ENCODE results near the gene CD200R1L. TPM values are rescaled to one million over a fixed set of nuclear protein-coding genes. Genes with fewer than 3 reads are reported as not detected.

CD200R1L gene
- total and polyA plus RNA-seq, 3 donors from 2014 or later: 0.71 to 7.9 TPM; not detected in 1

DNA sequence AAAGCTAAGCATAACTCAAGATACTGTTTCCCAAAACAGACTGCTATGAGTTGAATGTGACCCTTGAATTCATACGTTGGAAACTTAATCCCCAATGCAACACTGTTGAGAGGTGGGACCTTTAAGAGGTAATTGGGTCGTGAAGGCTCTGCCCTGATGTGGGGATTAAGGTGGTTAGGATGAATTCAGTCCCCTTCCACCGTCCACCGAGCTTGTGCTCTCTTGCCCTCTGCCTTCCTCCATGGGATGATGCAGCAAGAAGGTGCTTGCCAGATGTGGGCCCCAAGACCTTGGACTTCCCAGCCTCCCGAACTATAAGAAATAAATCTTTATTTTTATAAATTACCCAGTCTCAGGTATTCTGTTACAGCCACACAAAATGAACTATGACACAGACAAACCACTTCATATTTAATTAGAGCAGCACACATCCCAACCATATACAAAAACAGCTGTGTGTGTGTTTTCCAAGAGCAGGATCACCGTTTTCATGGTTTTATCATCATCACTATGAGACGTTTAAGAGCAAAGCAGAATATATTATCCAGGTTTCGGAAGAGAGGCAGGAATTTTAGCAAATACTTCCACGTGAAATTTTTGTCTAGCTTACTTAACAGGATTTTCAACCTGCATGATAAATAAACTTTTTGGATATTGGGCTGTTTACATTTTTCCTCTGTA lies 61.2 kb downstream of the CD200R1L start:
- no peak overlapping the region for H3K4me3 ChIP-seq
- DNase-seq: no peak
- H3K27me3 ChIP-seq: no peaks in the 10 kb centered on the region
- H3K4me1 ChIP-seq: no peaks in the 10 kb centered on the region
- TF ChIP-seq, protein P1, sequence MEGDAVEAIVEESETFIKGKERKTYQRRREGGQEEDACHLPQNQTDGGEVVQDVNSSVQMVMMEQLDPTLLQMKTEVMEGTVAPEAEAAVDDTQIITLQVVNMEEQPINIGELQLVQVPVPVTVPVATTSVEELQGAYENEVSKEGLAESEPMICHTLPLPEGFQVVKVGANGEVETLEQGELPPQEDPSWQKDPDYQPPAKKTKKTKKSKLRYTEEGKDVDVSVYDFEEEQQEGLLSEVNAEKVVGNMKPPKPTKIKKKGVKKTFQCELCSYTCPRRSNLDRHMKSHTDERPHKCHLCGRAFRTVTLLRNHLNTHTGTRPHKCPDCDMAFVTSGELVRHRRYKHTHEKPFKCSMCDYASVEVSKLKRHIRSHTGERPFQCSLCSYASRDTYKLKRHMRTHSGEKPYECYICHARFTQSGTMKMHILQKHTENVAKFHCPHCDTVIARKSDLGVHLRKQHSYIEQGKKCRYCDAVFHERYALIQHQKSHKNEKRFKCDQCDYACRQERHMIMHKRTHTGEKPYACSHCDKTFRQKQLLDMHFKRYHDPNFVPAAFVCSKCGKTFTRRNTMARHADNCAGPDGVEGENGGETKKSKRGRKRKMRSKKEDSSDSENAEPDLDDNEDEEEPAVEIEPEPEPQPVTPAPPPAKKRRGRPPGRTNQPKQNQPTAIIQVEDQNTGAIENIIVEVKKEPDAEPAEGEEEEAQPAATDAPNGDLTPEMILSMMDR (IDR thresholded peaks at IDR 0.05): no peak
- no peak for TF ChIP-seq POLR2A (IDR thresholded peaks at IDR 0.05)
- 56 to 72% methylated on average over 9 of the region's 9 CpGs for WGBS, 2 donors
- H3K9me3 ChIP-seq: no peaks in the 10 kb centered on the region
- intact Hi-C loops (cut with DNase I; ENCODE audit: low total_unique reads): no loop called here
- no peaks in the 10 kb centered on the region for H3K36me3 ChIP-seq (ENCODE audit: low read depth, missing control alignments)
- no peak overlapping the region for H3K27ac ChIP-seq

DNA sequence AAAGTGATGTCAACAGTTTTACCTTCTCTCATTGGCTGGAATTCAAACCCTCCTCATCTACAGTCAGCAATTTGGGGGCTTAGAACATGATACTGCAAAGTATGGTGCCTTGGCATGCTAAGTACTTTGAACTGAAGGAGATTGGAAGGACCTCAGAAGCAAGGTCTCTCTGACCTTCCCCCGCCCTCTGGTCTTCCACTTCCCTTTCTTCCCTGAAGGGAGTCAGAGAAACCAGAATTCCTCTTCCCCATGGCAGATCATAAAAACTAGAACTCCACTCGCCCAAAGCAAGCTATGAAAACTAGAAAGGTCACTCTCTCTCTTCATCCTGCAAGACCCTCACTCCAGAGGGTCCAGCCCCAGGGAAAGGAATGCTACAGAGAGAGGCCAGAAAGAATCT lies 64.2 kb downstream of the CD200R1L start:
- Histone ChIP-seq H3K27ac (no peak overlapping the region), H3K27me3 (no peaks in the 10 kb centered on the region), H3K4me3 (no peak overlapping the region), H3K36me3 (ENCODE audit: low read depth, missing control alignments) (no peaks in the 10 kb centered on the region), H3K9me3 (no peaks in the 10 kb centered on the region), H3K4me1 (no peaks in the 10 kb centered on the region)
- TF ChIP-seq POLR2A (IDR thresholded peaks at IDR 0.05): no peak
- TF ChIP-seq, protein P1 (IDR thresholded peaks at IDR 0.05): no peak
- WGBS, 2 donors: 55 to 63% methylated on average over 2 of the region's 2 CpGs
- no peak for DNase-seq
- intact Hi-C loops (cut with DNase I; ENCODE audit: low total_unique reads): no loop called here

DNA sequence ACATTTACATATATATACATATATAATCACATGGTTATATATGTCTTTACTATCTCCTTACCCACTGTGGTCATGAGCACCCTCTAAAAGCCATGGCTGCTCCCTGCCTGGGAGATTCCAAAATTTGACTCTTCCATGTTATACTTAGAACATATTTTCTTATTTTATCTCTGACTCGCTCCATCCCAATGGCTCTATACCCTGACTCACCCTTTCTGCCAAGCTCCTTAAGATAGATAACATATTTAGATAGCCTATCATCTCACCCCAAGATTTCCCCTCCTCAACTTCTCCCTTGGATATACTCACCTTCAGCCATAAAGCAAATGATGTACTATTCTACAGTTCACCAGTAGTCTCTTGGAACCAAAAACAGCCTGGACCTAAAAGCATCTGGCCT lies 65.1 kb downstream of the CD200R1L start:
- TF ChIP-seq, protein P1 (IDR thresholded peaks at IDR 0.05): no peak
- intact Hi-C loops (cut with DNase I; ENCODE audit: low total_unique reads): no loop called here
- DNase-seq: no peak
- no peaks in the 10 kb centered on the region for H3K4me1 ChIP-seq
- H3K27me3 ChIP-seq: no peaks in the 10 kb centered on the region
- no peaks in the 10 kb centered on the region for H3K36me3 ChIP-seq (ENCODE audit: low read depth, missing control alignments)
- no peak overlapping the region for H3K4me3 ChIP-seq
- whole genome bisulfite sequencing, 2 donors: 93 to 100% methylated on average over 1 of the region's 1 CpG
- H3K27ac ChIP-seq: no peak overlapping the region
- H3K9me3 ChIP-seq: no peaks in the 10 kb centered on the region

DNA sequence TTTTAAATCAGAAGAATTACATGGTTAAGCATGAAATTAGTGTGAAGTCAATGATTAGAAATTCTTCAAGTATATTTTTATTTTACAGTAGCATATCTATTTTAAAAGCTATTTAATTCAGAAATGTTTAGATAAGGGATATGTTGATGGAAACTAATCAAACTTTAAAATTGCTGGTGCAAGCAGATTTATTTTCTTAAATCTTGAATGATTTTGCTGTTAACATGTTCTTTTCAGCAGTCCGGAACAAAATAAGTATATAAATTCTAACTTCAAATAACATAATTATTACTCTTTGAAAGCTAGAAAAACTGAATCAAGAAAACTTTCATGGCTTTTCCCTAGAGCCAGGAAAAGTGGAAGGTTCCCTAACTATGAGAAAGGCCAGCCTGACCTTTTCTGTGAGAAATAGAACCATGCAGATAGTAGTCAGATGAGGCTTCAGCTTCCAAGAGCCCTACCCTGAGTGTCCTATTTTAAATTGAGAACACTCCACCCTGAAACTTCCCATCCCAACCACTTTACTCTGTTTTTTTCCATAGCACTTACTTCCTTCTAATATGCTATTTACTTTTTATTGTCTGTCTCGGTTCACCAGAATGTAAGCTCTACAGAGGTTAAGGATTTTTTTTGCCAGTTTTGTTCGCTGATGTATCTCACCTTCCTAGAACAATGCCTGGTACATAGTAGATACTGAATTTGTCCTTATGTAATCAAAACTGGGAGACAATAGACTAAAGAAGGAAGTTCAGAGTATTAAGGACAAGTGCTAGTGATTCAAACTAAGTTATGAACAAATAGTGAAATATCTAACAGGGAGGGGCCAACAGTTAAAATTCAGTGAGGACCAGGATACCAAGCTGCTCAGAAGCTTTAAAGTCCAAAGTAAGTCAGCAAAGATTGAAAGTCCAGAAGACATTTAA lies 66.8 kb downstream of the CD200R1L start:
- Histone ChIP-seq H3K36me3 (ENCODE audit: low read depth, missing control alignments) (no peaks in the 10 kb centered on the region), H3K27me3 (no peaks in the 10 kb centered on the region), H3K4me3 (no peak overlapping the region), H3K4me1 (no peaks in the 10 kb centered on the region), H3K9me3 (no peaks in the 10 kb centered on the region), H3K27ac (peak overlapping the region in 1 of 2 donors; percentile 11)
- WGBS, 2 donors: 67 to 75% methylated on average over 3 of the region's 3 CpGs
- intact Hi-C loops (cut with DNase I; ENCODE audit: low total_unique reads): no loop called here
- TF ChIP-seq, protein P1 (IDR thresholded peaks at IDR 0.05): no peak
- TF ChIP-seq POLR2A (IDR thresholded peaks at IDR 0.05): no peak
- no peak for DNase-seq
